OCI-M2 (cell line): ENCODE data around the gene FAM234A.
"Not testable (repeated sequence)": the region's sequence is repeated elsewhere in the genome, so short reads cannot be mapped to it uniquely, and the experiment has no call there.

Source experiments
- DNase-seq: peaks from one replicate; lab custom pipeline; 2025; ENCODE audit not compliant: unreplicated experiment; lab: John Stamatoyannopoulos, UW

FAM234A gene

GRCh38 chr16:263944-264343, 29.3 kb downstream of the FAM234A start:
- DNase-seq = no peak

GRCh38 chr16:264440-264951, 29.9 kb downstream of the FAM234A start:
- no peak for DNase-seq

DNA sequence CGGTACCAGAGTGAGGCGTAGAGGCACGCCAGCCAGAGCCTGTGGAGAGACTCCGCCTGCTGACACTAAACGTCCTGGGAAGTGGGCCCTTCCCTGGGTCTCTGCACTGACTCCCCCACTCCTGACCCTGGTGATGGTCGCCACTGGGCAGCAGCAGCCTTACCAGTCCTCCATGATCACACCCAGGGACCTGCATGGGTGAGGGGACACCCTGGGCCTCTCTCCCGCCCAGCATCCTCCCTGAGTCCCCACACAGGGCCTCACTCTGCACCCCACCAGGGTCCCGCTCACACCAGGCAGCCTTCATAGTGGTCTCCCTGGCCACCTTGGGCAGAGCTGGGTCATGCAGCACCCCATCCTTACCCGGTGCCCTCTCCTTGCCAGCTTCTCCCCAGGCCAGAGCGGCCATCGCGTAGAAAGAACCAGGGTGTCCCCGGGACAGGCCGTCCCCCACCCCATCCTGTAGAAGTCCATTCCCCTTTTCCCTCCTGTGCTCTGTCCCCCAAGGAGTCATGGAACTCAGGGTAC, 30.4 kb downstream of the FAM234A start:
- no peak for DNase-seq

DNA sequence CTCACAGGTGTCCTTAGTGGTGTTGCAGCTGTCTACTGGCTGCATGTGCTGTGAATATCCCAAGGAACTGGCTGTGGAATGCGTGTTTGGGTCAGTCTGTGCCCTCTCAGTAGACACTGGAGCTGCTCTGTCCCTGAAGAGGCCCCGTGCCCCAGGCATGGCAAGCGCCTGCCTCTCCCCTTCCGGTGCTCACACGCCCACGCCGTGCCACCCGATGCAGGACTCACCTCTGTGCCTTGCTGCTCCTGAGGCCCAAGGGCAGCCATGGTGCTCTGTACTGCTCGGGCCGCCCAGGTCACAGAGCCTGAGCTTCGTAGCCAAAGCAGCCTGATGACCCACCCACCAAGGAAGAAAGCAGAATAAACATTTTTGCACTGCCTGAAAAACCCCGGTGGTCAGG, 31.1 kb downstream of the FAM234A start:
- DNase-seq = no peak

- no peak for DNase-seq
Measured at GRCh38 chr16:266258-267164, 31.9 kb downstream of the FAM234A start.

DNA sequence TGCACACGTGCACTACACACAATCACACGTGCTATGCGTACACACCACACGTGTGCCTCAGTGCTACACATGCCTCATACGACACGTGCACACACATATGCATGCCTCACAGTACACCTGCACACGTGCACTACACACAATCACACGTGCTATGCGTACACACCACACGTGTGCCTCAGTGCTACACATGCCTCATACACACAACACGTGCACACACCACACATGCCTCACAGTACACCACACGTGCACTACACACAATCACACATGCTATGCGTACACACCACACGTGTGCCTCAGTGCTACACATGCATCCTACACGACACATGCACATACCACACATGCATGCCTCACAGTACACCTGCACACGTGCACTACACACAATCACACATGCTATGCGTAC, 32.9 kb downstream of the FAM234A start:
- DNase-seq = not testable (repeated sequence)

- DNase-seq = no peak
Measured at GRCh38 chr16:268141-269053, 33.8 kb downstream of the FAM234A start.

DNA sequence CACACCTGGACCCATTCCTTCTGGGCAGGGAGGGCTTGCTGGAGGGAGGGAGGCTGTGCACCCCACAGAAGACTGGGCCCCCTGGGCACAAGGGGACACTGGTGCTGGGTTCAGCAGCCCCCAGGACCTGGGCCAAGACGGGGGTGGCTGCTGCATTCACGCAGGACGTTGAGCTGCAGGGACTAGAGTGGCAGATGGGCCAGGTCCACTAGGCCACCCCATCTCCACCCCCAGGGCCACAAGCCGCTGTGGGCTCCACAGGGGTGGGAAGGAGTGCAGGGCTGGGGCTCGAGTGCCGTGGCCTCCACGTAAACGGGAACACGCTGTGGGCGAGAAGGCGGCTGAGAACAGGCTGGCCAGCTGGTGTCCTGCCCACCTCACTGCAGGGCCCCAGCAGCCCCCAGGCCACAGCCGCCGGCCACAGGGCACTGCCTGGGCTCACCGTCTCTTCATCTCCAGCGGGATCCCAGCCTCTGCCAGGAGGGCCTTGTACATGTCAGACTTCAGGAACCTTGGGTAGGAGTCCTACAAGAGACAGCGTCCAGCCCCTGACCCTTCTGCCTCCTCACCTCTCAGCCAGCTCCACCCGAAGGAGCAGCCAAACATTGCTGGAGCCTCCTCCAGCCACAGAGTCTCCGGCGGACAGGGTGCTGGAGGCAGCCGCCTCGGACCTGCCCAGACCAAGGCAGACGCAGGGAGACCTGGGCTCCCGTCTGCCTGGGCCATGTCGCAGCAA, 34.6 kb downstream of the FAM234A start:
- no peak for DNase-seq

DNA sequence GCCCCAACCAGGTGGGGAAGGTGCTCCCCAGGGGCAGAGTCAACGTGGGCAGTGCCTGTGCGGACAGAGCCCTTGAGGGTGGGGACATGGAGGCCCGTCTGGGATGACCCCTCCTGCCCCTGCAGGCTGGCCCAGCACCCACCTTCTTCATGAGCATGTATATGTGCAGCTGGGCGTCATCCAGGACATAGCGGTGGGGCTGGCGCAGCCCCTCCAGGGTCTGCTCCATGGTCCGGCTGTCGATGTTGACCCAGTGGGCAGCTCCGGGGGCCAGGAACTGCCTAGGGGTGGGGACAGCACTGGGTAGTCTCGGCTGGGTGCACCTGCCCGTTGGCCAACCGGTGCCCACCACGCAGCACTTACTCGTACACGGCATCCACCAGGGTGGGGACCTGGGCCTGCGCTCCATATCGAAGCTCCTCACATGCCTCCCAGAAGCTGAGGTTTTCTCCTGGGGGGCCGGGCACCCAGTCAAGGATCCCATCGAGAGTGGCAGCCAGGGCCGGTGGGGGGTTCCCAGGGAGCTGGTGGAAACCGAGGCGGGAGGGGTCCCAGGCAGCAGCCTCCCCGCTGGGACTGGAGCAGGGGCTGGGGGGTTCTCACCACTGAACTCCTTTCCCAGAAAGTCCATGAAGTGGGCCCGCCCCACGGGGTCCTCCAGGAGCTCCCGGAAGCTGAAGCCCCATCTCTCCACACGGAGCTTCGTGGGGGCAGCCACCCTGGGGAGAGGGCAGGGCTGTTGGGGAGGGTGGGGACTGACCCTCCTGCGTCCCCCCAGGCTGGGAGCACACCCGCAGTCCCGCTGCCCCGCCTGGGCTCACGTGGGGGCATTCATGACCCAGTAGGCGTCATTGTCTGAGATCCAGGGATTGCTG, 36.0 kb downstream of the FAM234A start:
- no peak for DNase-seq

DNA sequence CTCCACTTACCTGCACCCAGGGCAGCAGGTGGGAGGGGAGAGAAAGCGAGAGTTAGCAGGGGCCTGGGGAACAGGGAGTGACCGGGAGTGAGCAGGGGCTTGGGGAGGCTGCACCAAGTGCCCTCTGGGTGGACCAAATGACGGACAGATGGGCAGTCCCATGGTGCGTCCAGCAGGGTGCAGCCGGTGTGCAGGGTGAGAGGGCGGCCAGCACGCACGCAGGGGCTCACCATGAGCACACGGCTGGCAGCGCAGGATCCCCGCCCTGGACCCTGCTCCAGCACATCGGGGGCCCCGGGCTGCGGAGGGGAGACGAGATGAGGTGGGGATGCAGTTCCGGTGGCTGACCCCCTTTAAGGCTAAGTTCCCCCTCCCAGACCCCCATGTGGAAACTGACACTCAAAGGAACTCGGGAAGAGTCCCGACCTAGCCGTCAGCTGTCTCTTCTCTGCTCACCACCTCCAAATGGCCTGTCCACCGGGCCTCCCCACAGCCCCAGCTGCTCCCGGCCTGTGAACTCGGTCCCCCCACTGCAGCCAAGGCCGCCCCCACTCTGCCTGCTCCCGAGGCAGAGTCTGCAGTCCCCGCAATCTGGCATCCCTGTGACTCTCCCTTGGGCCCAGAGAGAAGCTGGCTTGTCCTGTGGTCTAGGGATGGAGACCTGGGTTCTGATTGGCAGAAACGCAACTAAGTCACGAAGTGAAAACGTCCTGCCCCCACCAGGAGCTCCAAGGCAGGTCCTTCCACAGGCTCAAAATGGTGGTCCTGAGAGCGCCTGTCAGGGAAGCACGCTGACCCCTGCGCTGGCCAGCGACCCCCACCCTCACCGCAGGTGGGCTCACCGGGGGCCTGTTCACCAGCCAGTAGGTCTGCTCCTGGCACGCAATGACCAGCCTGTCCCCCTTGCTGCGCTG, 38.3 kb downstream of the FAM234A start:
- no peak for DNase-seq

DNA sequence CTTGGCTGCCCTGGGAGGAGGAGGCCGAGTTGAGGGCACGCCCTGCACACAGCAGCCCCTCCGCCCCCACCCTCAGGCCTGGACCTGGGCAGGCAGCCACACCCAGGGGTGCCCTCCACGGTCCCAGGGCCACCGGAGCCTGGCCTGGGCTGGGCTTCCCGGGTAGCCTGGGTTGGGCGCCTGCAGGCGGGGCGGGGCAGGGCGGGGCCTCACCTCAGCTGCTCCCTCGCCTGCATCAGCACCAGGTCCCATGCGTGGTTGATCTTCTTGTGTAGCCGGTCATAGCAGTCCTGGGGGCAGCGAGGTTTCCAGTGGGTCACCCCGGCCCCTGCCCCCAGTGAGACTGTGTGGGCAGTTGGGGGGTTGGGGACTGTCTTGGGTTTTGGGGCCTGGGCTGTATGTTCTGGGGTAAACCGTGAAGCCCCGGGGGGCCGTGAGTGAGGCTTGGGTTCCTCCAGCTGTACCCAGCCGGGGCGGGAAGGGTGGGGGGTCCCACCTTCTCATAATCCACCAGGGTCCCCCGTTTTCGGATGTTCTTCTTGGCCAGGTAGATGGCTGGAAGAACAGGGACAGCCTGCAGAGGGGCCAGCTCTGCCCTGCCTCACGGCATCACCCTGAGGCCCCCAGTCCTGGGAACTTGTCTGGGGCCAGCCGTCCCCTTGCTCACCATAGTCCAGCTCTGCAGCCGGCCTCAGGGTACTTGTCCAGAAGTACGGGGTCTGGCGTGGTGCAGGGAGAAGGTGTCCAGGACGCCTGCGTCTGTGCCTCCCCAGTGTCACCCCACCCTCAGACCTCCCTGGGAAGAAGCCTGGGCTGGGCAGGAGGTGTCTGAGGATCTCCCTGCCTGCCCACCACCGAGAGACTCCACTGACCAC, 39.2 kb downstream of the FAM234A start:
- DNase-seq = no peak

GRCh38 chr16:275041-275641, 40.5 kb downstream of the FAM234A start:
- no peak for DNase-seq

GRCh38 chr16:275786-276232, 41.2 kb downstream of the FAM234A start, which contains the start of gene RGS11:
Gene RGS11, minus strand, starts transcription at chr16:275944. Its CDS starts 33 bp downstream, at chr16:275911.
- no peak for DNase-seq

GRCh38 chr16:276426-277077, 41.9 kb downstream of the FAM234A start:
- DNase-seq = no peak

DNA sequence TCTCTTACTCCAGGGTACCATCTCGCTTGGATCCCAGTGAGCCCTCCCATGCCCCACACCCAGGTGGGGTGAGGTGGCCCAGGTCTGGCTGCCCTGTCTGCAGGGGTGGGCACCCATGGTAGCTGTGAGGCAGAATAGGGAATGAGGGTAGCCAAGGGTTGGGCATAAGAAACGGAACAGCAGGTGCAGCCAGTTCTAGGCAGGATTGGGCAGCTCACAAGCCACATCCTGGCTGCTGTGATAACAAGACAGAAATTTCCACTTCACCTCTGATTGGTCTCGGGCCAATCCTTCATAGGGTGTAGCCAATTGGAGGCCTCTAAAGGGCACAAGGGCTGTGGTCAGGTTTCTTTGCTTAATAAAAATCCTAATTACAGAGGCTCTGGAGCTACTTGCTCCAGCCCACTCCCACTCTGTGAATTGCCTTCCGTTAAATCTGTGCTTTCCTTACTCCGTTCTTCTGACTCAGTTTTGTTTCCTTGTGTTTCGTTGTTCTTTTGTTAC, 44.3 kb downstream of the FAM234A start:
- DNase-seq = no peak

GRCh38 chr16:279531-279930, 44.9 kb downstream of the FAM234A start:
- no peak for DNase-seq
